ENCODE measurements around the gene CNTNAP5. TPM values are rescaled to one million over a fixed set of nuclear protein-coding genes. Genes with fewer than 3 reads are reported as not detected.

The CNTNAP5 gene
- total and polyA plus RNA-seq, 2 donors (not counting 3 experiments of a cell fraction or from before 2014, with no cell fraction given): not detected

GRCh38 chr2:124822516-124822915, 797.4 kb downstream of the CNTNAP5 start:
- H3K9me1 ChIP-seq (replicated peaks; ENCODE audit: control insufficient read depth, extremely low read depth, insufficient read depth, low read length): no peaks in the 10 kb centered on the region
- ChIA-PET CTCF (no interaction called here), POLR2A (no interaction called here)

More at GRCh38 chr2:124822516-124822915, 797.4 kb downstream of the CNTNAP5 start:
- dilution Hi-C loops (cut with MboI; ENCODE audit: extremely low pct_ligation_motif_present, low sequenced_read_pairs): no loop called here
- no peak for TF ChIP-seq FOS (IDR thresholded peaks at IDR 0.05; ENCODE audit: borderline replicate concordance, insufficient read depth, low read length)
- TF ChIP-seq POLR2AphosphoS5 (IDR thresholded peaks at IDR 0.05; ENCODE audit: insufficient read depth, low read depth, low read length): no peak
- TF ChIP-seq MYC (IDR thresholded peaks at IDR 0.05; ENCODE audit: low read depth, low read length): no peak
- no peak for TF ChIP-seq JUN (IDR thresholded peaks at IDR 0.05; ENCODE audit: borderline replicate concordance, insufficient read depth, insufficient read length, low read depth)
- no peak for TF ChIP-seq EZH2 (IDR thresholded peaks at IDR 0.05; ENCODE audit: borderline replicate concordance, low read depth, low read length, severe bottlenecking)
- TF ChIP-seq CTCF (IDR thresholded peaks at IDR 0.05; ENCODE audit: extremely low read depth in 1 of 2, insufficient read depth in 1 of 2, low read depth in 1 of 2, low read length in 2 of 2): no peak
- no peak for TF ChIP-seq MAX (IDR thresholded peaks at IDR 0.05; ENCODE audit: insufficient read depth, insufficient read length)
- TF ChIP-seq GATA2 (IDR thresholded peaks at IDR 0.05; ENCODE audit: insufficient read depth, insufficient read length, low read depth, low read length): no peak
- no peak for TF ChIP-seq POLR2A (IDR thresholded peaks at IDR 0.05; ENCODE audit: low read depth, low read length)
- Histone ChIP-seq H3K4me2 (ENCODE audit: insufficient read depth, low read length) (no peak overlapping the region), H3K27me3 (ENCODE audit: control insufficient read depth in 2 of 2, insufficient read depth in 2 of 2, low read length in 2 of 2) (no peaks in the 10 kb centered on the region), H3K9me3 (replicated peaks; ENCODE audit: control insufficient read depth, insufficient read depth, low read length) (peaks cover 8% of the 10 kb centered on the region), H3K4me3 (replicated peaks in 1 of 3; ENCODE audit: insufficient read depth in 1 of 3, low read depth in 1 of 3, low read length in 3 of 3) (no peak overlapping the region), H3K4me1 (ENCODE audit: control insufficient read depth, extremely low read depth, insufficient read depth, low read length) (no peaks in the 10 kb centered on the region), H2AFZ (ENCODE audit: low read depth, low read length) (no peak overlapping the region), H3K27ac (ENCODE audit: insufficient read depth, low read depth, low read length) (no peak overlapping the region), H3K79me2 (ENCODE audit: control insufficient read depth, insufficient read depth, low read length) (no peaks in the 10 kb centered on the region), H4K20me1 (replicated peaks; ENCODE audit: control insufficient read depth, extremely low read depth, insufficient read depth, low read length) (no peaks in the 10 kb centered on the region), H3K36me3 (ENCODE audit: control insufficient read depth in 2 of 2, extremely low read depth in 1 of 2, insufficient read depth in 2 of 2, low read length in 2 of 2) (no peaks in the 10 kb centered on the region), H3K9ac (replicated peaks; ENCODE audit: extremely low read depth, insufficient read depth, low read length) (no peak overlapping the region)
- DNase-seq (ENCODE audit: low read depth, low spot score) (no peak), FAIRE-seq (no peak)
- intact Hi-C loops (cut with micrococcal nuclease): no loop called here
- no TSS peak for BruUV-seq (replicated peaks)

All from endothelial cell of umbilical vein (primary cell).